ENCODE measurements around the gene PAX3.

- TF ChIP-seq CTCF (IDR thresholded peaks at IDR 0.05; ENCODE audit: low read length) (no peak), EZH2 (optimal IDR thresholded peaks at IDR 0.05; ENCODE audit: low read depth, low read length) (no peak)
Observed at GRCh38 chr2:222174450-222174849, 124.3 kb downstream of the PAX3 start.

Data from MM.1S (cell line).